ENCODE results near the gene FAM124A. TPM values are rescaled to one million over a fixed set of nuclear protein-coding genes. Genes with fewer than 3 reads are reported as not detected.

Gene FAM124A
- polyA plus RNA-seq, 2 donors, result 0.43 to 0.64 TPM

DNA sequence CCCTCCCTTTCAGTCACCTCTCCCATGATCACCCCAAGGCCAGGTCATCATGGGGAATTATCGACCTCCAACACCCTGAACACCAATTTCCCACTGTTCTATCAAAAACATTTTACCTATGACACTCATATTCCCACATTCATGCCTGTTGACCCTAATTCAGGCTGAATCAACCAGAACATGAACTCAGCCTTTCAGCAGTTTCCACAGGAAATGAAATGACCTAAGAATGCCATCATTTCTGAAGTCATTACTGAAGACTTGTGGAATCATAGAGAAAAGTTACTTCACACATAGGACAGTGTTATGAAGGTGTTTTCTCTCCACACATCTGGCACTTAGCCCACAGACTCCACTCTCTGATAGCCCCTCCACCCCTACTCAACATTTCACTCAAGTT is 29.9 kb upstream of the FAM124A start:
- H3K27ac ChIP-seq (ENCODE audit: low read depth in 2 of 2, low read length in 1 of 2), result no peak overlapping the region
- H3K4me3 ChIP-seq (ENCODE audit: low read depth in 1 of 2, low read length in 2 of 2), result no peak overlapping the region
- no peaks in the 10 kb centered on the region for H3K9me3 ChIP-seq (ENCODE audit: control insufficient read depth in 2 of 2, insufficient read depth in 1 of 2, low read depth in 1 of 2, low read length in 1 of 2)
- no peaks in the 10 kb centered on the region for H3K27me3 ChIP-seq (ENCODE audit: control insufficient read depth in 1 of 2, insufficient read depth in 2 of 2, low read length in 2 of 2)
- no peaks in the 10 kb centered on the region for H3K36me3 ChIP-seq (ENCODE audit: control insufficient read depth in 2 of 2, insufficient read depth in 2 of 2, low read length in 1 of 2)
- 66 to 75% methylated on average over 1 of the region's 1 CpG for WGBS, 2 donors
- no peaks in the 10 kb centered on the region for H3K4me1 ChIP-seq (ENCODE audit: control insufficient read depth in 2 of 2, insufficient read depth in 2 of 2, low read length in 1 of 2)

DNA sequence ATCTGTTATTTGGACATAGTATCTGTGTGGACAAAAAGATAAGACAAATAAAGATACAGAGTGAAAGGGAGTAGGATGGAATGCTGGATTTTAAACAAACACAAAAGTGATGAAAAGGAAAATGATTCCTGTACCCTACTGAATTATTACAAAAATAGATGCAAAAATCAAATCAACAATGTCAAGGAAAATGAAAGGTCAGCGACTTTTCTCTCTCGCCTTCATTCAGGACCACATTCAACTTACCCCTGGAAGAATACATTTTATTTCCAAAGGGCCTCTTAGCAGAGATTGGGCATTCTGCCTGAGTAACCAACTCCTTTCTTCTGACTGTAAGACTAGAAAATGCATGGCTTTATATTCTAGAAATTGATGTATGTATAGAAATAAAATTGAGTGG is 28.8 kb upstream of the FAM124A start:
- Histone ChIP-seq H3K4me1 (ENCODE audit: control insufficient read depth in 2 of 2, insufficient read depth in 2 of 2, low read length in 1 of 2) (no peaks in the 10 kb centered on the region), H3K36me3 (ENCODE audit: control insufficient read depth in 2 of 2, insufficient read depth in 2 of 2, low read length in 1 of 2) (no peaks in the 10 kb centered on the region), H3K27ac (ENCODE audit: low read depth in 2 of 2, low read length in 1 of 2) (no peak overlapping the region), H3K27me3 (ENCODE audit: control insufficient read depth in 1 of 2, insufficient read depth in 2 of 2, low read length in 2 of 2) (no peaks in the 10 kb centered on the region), H3K4me3 (ENCODE audit: low read depth in 1 of 2, low read length in 2 of 2) (no peak overlapping the region), H3K9me3 (ENCODE audit: control insufficient read depth in 2 of 2, insufficient read depth in 1 of 2, low read depth in 1 of 2, low read length in 1 of 2) (no peaks in the 10 kb centered on the region)
- 85 to 89% methylated on average over 2 of the region's 2 CpGs for WGBS, 2 donors

DNA sequence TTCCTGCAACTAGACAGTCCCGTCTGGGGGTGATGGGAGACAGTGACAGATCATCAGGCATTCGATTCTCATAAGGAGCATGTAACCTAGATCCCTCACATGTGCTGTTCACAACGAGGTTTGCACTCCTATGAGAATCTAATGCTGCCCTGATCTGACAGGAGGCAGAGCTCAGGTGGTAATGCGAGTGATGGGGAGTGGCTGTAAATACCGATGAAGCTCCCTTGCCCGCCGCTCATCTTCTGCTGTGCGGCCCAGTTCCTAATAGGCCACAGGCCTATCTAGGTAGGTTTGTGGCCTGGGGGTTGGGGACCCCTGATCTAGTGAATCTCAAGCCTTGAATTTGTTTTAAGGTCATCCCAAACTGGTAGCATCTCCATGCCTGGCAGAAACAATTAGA is 27.3 kb upstream of the FAM124A start:
- no peaks in the 10 kb centered on the region for H3K36me3 ChIP-seq (ENCODE audit: control insufficient read depth in 2 of 2, insufficient read depth in 2 of 2, low read length in 1 of 2)
- H3K27me3 ChIP-seq (ENCODE audit: control insufficient read depth in 1 of 2, insufficient read depth in 2 of 2, low read length in 2 of 2), result peaks cover 0 to 2% of the 10 kb centered on the region in 2 donors
- H3K4me3 ChIP-seq (ENCODE audit: low read depth in 1 of 2, low read length in 2 of 2), result no peak overlapping the region
- no peak overlapping the region for H3K27ac ChIP-seq (ENCODE audit: low read depth in 2 of 2, low read length in 1 of 2)
- peaks cover 0 to 3% of the 10 kb centered on the region in 2 donors for H3K9me3 ChIP-seq (ENCODE audit: control insufficient read depth in 2 of 2, insufficient read depth in 1 of 2, low read depth in 1 of 2, low read length in 1 of 2)
- WGBS, 2 donors, result 87 to 89% methylated on average over 8 of the region's 8 CpGs
- H3K4me1 ChIP-seq (ENCODE audit: control insufficient read depth in 2 of 2, insufficient read depth in 2 of 2, low read length in 1 of 2), result no peaks in the 10 kb centered on the region

DNA sequence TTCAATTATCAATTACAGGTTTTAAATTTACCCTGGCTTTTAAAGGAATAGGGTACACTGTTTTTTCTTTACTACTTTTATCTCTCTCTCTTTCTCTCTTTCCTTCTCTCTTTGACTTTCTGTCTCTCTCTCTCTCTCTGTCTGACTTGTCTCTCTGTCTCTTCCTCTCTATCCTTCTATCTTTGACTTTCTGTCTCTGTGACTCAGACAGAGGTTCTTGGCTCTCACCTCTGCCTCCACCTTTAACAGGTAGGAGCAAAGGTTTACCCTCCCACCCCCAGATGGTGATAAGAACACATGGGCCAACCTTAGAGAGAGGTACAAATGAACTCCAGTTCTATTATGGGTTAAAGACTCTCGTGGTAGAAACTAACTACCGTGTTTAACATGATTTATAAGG is 20.3 kb upstream of the FAM124A start:
- Histone ChIP-seq H3K4me3 (ENCODE audit: low read depth in 1 of 2, low read length in 2 of 2) (no peak overlapping the region), H3K27ac (ENCODE audit: low read depth in 2 of 2, low read length in 1 of 2) (no peak overlapping the region)

DNA sequence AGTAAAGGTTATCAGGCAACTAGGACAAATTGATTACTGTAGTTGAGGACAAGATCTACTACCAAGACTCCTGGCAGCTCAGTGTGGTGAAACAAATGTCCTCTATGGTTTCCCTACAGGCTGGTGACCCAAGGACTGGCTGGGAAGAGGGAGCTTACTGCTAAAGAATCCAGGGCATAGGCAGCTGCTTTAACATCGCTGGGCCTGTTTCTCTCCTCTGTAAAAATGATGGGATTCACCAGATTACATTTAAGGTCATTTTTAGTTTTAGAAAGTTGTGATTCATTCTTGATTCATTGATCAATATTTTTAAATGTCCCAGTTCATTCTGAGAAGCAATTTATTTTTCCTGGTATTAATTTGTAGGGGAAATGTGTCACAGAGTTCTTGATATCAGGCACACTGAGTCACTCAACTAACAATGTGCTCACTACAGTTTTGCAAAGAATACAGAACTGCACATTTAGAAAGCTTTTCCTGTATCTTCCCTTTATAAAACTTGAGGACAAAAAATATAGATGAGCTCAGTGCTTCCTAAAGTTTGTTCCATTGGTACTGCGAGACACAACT is 19.6 kb upstream of the FAM124A start:
- Histone ChIP-seq H3K4me1 (ENCODE audit: control insufficient read depth in 2 of 2, insufficient read depth in 2 of 2, low read length in 1 of 2) (no peaks in the 10 kb centered on the region), H3K9me3 (ENCODE audit: control insufficient read depth in 2 of 2, insufficient read depth in 1 of 2, low read depth in 1 of 2, low read length in 1 of 2) (peaks cover 0 to 4% of the 10 kb centered on the region in 2 donors), H3K27me3 (ENCODE audit: control insufficient read depth in 1 of 2, insufficient read depth in 2 of 2, low read length in 2 of 2) (peaks cover 0 to 3% of the 10 kb centered on the region in 2 donors), H3K36me3 (ENCODE audit: control insufficient read depth in 2 of 2, insufficient read depth in 2 of 2, low read length in 1 of 2) (no peaks in the 10 kb centered on the region), H3K27ac (ENCODE audit: low read depth in 2 of 2, low read length in 1 of 2) (no peak overlapping the region), H3K4me3 (ENCODE audit: low read depth in 1 of 2, low read length in 2 of 2) (no peak overlapping the region)
- WGBS, 2 donors, result 87 to 89% methylated on average over 2 of the region's 2 CpGs

More for the DNA sequence above, 20.3 kb upstream of the FAM124A start:
- H3K4me1 ChIP-seq (ENCODE audit: control insufficient read depth in 2 of 2, insufficient read depth in 2 of 2, low read length in 1 of 2), result no peaks in the 10 kb centered on the region
- peaks cover 0 to 4% of the 10 kb centered on the region in 2 donors for H3K9me3 ChIP-seq (ENCODE audit: control insufficient read depth in 2 of 2, insufficient read depth in 1 of 2, low read depth in 1 of 2, low read length in 1 of 2)
- no peaks in the 10 kb centered on the region for H3K36me3 ChIP-seq (ENCODE audit: control insufficient read depth in 2 of 2, insufficient read depth in 2 of 2, low read length in 1 of 2)
- peaks cover 0 to 3% of the 10 kb centered on the region in 2 donors for H3K27me3 ChIP-seq (ENCODE audit: control insufficient read depth in 1 of 2, insufficient read depth in 2 of 2, low read length in 2 of 2)
- WGBS, 2 donors, result 68 to 69% methylated on average over 2 of the region's 2 CpGs

DNA sequence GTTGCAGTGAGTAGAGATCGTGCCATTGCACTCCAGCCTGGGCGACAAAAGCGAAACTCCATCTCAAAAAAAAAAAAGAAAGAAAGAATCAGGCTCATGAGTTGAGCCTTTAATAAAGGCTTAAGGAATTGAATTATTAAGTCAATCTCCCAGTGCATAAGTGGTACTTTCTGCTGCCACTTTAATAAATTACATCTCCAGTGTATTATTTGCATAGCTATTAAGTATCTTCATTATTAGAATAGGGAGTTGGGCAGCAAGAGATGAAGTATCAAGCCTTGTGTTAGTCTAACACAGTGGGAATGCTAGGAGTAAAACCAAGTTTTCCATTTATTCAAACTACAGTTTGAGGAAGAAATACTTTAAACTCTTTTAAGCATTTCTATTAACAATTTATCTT is 15.6 kb upstream of the FAM124A start:
- Histone ChIP-seq H3K4me1 (ENCODE audit: control insufficient read depth in 2 of 2, insufficient read depth in 2 of 2, low read length in 1 of 2) (no peaks in the 10 kb centered on the region), H3K36me3 (ENCODE audit: control insufficient read depth in 2 of 2, insufficient read depth in 2 of 2, low read length in 1 of 2) (no peaks in the 10 kb centered on the region), H3K27ac (ENCODE audit: low read depth in 2 of 2, low read length in 1 of 2) (no peak overlapping the region), H3K4me3 (ENCODE audit: low read depth in 1 of 2, low read length in 2 of 2) (no peak overlapping the region), H3K27me3 (ENCODE audit: control insufficient read depth in 1 of 2, insufficient read depth in 2 of 2, low read length in 2 of 2) (no peaks in the 10 kb centered on the region), H3K9me3 (ENCODE audit: control insufficient read depth in 2 of 2, insufficient read depth in 1 of 2, low read depth in 1 of 2, low read length in 1 of 2) (no peaks in the 10 kb centered on the region)
- 88 to 96% methylated on average over 3 of the region's 3 CpGs for WGBS, 2 donors

DNA sequence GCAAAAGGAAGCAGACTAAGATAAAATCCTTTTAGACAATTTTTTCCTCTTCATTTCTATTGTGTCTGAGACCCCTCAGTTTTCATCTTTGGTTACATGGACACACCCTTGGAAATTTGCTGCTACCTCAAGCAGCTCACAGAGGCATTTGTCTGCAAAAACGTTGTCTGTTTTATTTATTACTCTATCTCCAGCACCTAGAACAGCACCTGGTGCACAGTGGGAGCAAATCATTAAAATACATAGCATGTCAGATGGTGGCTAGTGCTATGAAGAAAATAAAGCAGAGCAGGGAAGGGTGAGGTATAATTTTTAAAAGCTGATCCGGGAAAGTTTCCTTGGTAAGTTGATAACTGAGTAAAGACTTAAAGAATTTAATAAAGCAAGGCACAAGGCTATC is 14.3 kb upstream of the FAM124A start:
- Histone ChIP-seq H3K36me3 (ENCODE audit: control insufficient read depth in 2 of 2, insufficient read depth in 2 of 2, low read length in 1 of 2) (no peaks in the 10 kb centered on the region), H3K4me1 (ENCODE audit: control insufficient read depth in 2 of 2, insufficient read depth in 2 of 2, low read length in 1 of 2) (no peaks in the 10 kb centered on the region), H3K27me3 (ENCODE audit: control insufficient read depth in 1 of 2, insufficient read depth in 2 of 2, low read length in 2 of 2) (no peaks in the 10 kb centered on the region), H3K9me3 (ENCODE audit: control insufficient read depth in 2 of 2, insufficient read depth in 1 of 2, low read depth in 1 of 2, low read length in 1 of 2) (no peaks in the 10 kb centered on the region), H3K4me3 (ENCODE audit: low read depth in 1 of 2, low read length in 2 of 2) (no peak overlapping the region), H3K27ac (ENCODE audit: low read depth in 2 of 2, low read length in 1 of 2) (no peak overlapping the region)
- WGBS, 2 donors, result 47 to 50% methylated on average over 2 of the region's 2 CpGs

DNA sequence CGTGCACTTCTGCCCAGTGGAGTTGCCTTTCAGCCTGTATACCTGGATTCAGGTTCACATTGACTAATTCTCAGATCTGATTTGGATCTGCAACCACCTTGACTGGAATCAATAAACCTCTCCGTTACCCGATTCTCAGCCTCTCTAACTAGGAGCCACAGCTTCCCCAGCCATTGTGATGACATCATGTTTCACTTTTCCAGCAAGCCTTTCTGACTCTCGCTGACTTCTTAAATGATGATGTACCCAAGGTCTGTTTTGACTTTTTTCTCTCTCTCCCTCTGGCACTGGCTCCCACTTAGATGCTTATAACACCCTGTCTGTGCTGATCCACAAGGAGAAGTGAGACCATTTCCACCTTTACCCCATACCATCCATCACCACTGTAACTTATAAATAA is 13.5 kb upstream of the FAM124A start:
- WGBS, 2 donors, result 64 to 74% methylated on average over 4 of the region's 4 CpGs
- Histone ChIP-seq H3K4me3 (ENCODE audit: low read depth in 1 of 2, low read length in 2 of 2) (no peak overlapping the region), H3K27me3 (ENCODE audit: control insufficient read depth in 1 of 2, insufficient read depth in 2 of 2, low read length in 2 of 2) (no peaks in the 10 kb centered on the region)

DNA sequence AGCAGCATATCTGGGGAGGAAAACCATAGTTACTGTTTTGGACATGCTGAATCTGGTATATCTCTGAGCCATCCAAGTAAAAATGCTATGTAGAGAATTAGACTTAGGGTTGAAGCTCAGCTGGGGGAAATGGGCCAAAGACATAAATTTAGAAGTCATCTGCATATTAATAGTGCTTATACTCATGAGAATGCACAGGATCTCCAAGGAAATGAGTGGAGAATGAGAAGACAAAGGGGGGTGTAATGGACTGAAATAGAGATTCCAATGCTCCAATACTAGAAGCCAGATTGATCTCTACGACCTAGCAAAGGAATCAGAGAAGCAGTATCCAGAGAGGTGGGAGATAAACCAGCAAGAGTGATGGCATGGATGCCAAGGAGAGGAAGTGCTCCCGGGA is 10.3 kb upstream of the FAM124A start:
- Histone ChIP-seq H3K4me1 (ENCODE audit: control insufficient read depth in 2 of 2, insufficient read depth in 2 of 2, low read length in 1 of 2) (no peaks in the 10 kb centered on the region), H3K4me3 (ENCODE audit: low read depth in 1 of 2, low read length in 2 of 2) (no peak overlapping the region), H3K36me3 (ENCODE audit: control insufficient read depth in 2 of 2, insufficient read depth in 2 of 2, low read length in 1 of 2) (no peaks in the 10 kb centered on the region), H3K27me3 (ENCODE audit: control insufficient read depth in 1 of 2, insufficient read depth in 2 of 2, low read length in 2 of 2) (no peaks in the 10 kb centered on the region), H3K27ac (ENCODE audit: low read depth in 2 of 2, low read length in 1 of 2) (no peak overlapping the region), H3K9me3 (ENCODE audit: control insufficient read depth in 2 of 2, insufficient read depth in 1 of 2, low read depth in 1 of 2, low read length in 1 of 2) (no peaks in the 10 kb centered on the region)
- WGBS, 2 donors, result 52 to 57% methylated on average over 2 of the region's 2 CpGs

More for the DNA sequence above, 13.5 kb upstream of the FAM124A start:
- Histone ChIP-seq H3K36me3 (ENCODE audit: control insufficient read depth in 2 of 2, insufficient read depth in 2 of 2, low read length in 1 of 2) (no peaks in the 10 kb centered on the region), H3K9me3 (ENCODE audit: control insufficient read depth in 2 of 2, insufficient read depth in 1 of 2, low read depth in 1 of 2, low read length in 1 of 2) (no peaks in the 10 kb centered on the region), H3K27ac (ENCODE audit: low read depth in 2 of 2, low read length in 1 of 2) (no peak overlapping the region), H3K4me1 (ENCODE audit: control insufficient read depth in 2 of 2, insufficient read depth in 2 of 2, low read length in 1 of 2) (no peaks in the 10 kb centered on the region)

DNA sequence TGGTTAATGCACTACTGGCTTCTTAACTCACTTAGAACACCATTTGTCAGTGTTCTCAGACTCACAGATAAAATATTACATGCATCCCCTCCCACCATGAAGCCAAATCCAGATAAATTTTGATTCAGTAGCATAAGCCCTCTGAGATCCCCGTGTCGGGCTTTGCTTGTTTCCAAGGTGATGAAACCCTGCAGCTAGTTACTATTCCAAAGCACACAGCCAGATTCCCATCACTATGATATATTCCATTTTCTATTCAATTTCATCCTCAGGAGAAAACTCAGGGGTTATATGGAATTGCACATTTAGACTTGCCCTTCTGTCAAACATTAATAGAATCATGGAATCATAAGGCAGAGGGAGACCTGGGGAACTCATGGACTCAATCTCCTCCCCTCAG is 9.4 kb upstream of the FAM124A start:
- Histone ChIP-seq H3K9me3 (ENCODE audit: control insufficient read depth in 2 of 2, insufficient read depth in 1 of 2, low read depth in 1 of 2, low read length in 1 of 2) (no peaks in the 10 kb centered on the region), H3K36me3 (ENCODE audit: control insufficient read depth in 2 of 2, insufficient read depth in 2 of 2, low read length in 1 of 2) (no peaks in the 10 kb centered on the region), H3K4me3 (ENCODE audit: low read depth in 1 of 2, low read length in 2 of 2) (no peak overlapping the region), H3K27ac (ENCODE audit: low read depth in 2 of 2, low read length in 1 of 2) (no peak overlapping the region), H3K27me3 (ENCODE audit: control insufficient read depth in 1 of 2, insufficient read depth in 2 of 2, low read length in 2 of 2) (no peaks in the 10 kb centered on the region), H3K4me1 (ENCODE audit: control insufficient read depth in 2 of 2, insufficient read depth in 2 of 2, low read length in 1 of 2) (no peaks in the 10 kb centered on the region)
- 44 to 55% methylated on average over 2 of the region's 2 CpGs for WGBS, 2 donors
